DND-41 (cell line): ENCODE results near the gene ZNF329.
A peak's percentile ranks its signal among the peaks of the same experiment; 100 is the strongest.

ENCODE experiments used
- ATAC-seq: fragments of 200-7000 bp; cut with Tn5 transposase; 3 replicates; pipeline ENCODE4 v1.9.1; 2021; ENCODE audit warnings: low read depth; ENCODE audit not compliant: insufficient read depth
- DNase-seq: peaks from one replicate; pipeline ENCODE4 v3.0.0-alpha.2; 2020
- H2AFZ ChIP-seq: 2 replicates; pipeline ENCODE4 v1.6.0; 2012; ENCODE audit warnings: low read depth, low read length
- H3K27ac ChIP-seq: 2 replicates; pipeline ENCODE4 v1.5.1; 2012; ENCODE audit warnings: low read length, inconsistent platforms
- H3K27me3 ChIP-seq: fragments of 200-600 bp; sonication (generic); 2 replicates; pipeline ENCODE4 v1.6.0; 2012; ENCODE audit warnings: low read length, mild to moderate bottlenecking, inconsistent platforms; ENCODE audit not compliant: insufficient read depth, poor library complexity
- H3K36me3 ChIP-seq: 2 replicates; pipeline ENCODE4 v1.5.1; 2012; ENCODE audit warnings: low read length, inconsistent platforms; ENCODE audit not compliant: insufficient read depth
- H3K4me1 ChIP-seq: 2 replicates; pipeline ENCODE4 v1.5.1; 2012; ENCODE audit warnings: mild to moderate bottlenecking, low read length; ENCODE audit not compliant: insufficient read depth
- H3K4me2 ChIP-seq: 2 replicates; pipeline ENCODE4 v1.6.0; 2012; ENCODE audit warnings: mild to moderate bottlenecking, moderate library complexity, low read length, inconsistent platforms; ENCODE audit not compliant: insufficient read depth
- H3K4me3 ChIP-seq, 2 experiments: fragments of 200-600 bp in 1 of 2; shearing (Covaris generic) in 1 of 2; 2 replicates each; pipeline ENCODE4 v1.5.1; 2012 to 2016; ENCODE audit warnings: inconsistent platforms in 2 of 2, low read length in 2 of 2, mild to moderate bottlenecking in 2 of 2, low read depth in 1 of 2, moderate library complexity in 1 of 2
- H3K79me2 ChIP-seq: 2 replicates; pipeline ENCODE4 v1.6.0; 2012; ENCODE audit warnings: low read length, inconsistent platforms; ENCODE audit not compliant: insufficient read depth
- H3K9ac ChIP-seq: 2 replicates; pipeline ENCODE4 v1.6.0; 2012; ENCODE audit warnings: low read depth, mild to moderate bottlenecking, inconsistent platforms, low read length, moderate library complexity
- H3K9me3 ChIP-seq: 2 replicates; pipeline ENCODE4 v1.5.1; 2012; ENCODE audit warnings: low read length, moderate library complexity, mild to moderate bottlenecking, inconsistent platforms; ENCODE audit not compliant: insufficient read depth, severe bottlenecking
- H4K20me1 ChIP-seq: 2 replicates; pipeline ENCODE4 v1.6.0; 2012; ENCODE audit warnings: low read length; ENCODE audit not compliant: insufficient read depth
- EZH2 ChIP-seq: IDR thresholded peaks from 3 replicates; pipeline ENCODE4 v1.6.1; 2012; ENCODE audit warnings: borderline replicate concordance, low read depth, mild to moderate bottlenecking, moderate library complexity, low read length, inconsistent platforms; ENCODE audit not compliant: severe bottlenecking
- TF ChIP-seq, protein P1 (sequence below): IDR thresholded peaks from 2 replicates; pipeline ENCODE4 v1.5.1; 2012; ENCODE audit warnings: borderline replicate concordance, low read length, moderate library complexity, mild to moderate bottlenecking; ENCODE audit not compliant: poor library complexity, severe bottlenecking; ENCODE audit errors: extremely low read depth

ZNF329 gene

DNA sequence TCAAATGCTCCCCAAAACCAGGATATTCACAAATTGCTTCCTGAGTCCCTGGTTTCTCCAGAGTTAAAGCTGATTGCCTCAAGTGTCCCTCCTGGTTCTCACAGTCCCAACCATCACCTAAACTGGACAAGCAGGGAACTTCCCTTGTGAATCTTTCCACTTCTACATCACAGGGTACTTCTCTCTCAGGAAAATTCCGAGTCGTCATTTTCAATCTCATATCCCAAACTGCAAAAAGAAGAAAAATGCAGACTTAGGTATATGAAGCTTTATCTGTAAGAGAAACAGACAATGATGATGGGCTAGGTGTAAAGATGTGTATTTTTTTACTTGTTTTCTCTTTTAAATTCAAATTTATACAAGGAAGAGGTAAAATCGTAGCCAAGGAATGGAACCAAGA lies 21.3 kb downstream of the ZNF329 start:
- peaks cover 8% of the 10 kb centered on the region for H3K79me2 ChIP-seq
- H3K36me3 ChIP-seq = peaks cover 69% of the 10 kb centered on the region
- peaks cover 94% of the 10 kb centered on the region for H3K9me3 ChIP-seq
- H3K9ac ChIP-seq = no peak overlapping the region
- H3K27ac ChIP-seq = no peak overlapping the region
- H3K4me1 ChIP-seq = no peaks in the 10 kb centered on the region
- no peak for TF ChIP-seq EZH2
- TF ChIP-seq, protein P1, sequence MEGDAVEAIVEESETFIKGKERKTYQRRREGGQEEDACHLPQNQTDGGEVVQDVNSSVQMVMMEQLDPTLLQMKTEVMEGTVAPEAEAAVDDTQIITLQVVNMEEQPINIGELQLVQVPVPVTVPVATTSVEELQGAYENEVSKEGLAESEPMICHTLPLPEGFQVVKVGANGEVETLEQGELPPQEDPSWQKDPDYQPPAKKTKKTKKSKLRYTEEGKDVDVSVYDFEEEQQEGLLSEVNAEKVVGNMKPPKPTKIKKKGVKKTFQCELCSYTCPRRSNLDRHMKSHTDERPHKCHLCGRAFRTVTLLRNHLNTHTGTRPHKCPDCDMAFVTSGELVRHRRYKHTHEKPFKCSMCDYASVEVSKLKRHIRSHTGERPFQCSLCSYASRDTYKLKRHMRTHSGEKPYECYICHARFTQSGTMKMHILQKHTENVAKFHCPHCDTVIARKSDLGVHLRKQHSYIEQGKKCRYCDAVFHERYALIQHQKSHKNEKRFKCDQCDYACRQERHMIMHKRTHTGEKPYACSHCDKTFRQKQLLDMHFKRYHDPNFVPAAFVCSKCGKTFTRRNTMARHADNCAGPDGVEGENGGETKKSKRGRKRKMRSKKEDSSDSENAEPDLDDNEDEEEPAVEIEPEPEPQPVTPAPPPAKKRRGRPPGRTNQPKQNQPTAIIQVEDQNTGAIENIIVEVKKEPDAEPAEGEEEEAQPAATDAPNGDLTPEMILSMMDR = no peak
- H3K4me2 ChIP-seq = no peak overlapping the region
- no peak overlapping the region for H3K4me3 ChIP-seq
- DNase-seq = no peak
- H3K27me3 ChIP-seq = no peaks in the 10 kb centered on the region
- H2AFZ ChIP-seq = no peak overlapping the region
- no peaks in the 10 kb centered on the region for H4K20me1 ChIP-seq
- ATAC-seq = no peak

DNA sequence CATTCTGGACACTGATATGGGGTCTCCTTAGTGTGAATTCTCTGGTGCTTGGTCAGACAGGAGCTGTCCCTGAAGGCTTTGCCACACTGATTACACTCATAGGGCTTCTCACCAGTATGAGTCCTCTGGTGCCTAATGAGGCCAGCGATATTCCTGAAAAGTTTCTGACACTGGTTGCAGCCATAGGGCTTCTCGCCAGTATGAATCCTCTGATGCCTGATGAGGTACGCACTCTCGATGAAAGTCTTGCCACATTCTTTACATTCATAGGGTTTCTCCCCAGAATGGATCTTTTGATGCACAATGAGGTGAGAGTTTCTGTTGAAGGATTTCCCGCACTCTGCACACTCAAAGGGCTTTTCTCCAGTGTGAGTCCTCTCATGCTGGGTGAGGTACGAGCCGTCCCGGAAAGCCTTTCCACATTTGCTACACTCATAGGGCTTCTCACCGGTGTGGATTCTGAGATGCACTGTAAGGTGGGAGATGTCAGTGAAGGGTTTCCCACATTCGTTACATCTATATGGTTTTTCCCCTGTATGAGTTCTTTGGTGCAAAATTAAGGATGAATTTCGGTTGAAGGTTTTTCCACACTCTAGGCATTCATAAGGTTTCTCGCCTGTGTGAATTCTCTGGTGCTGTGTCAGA lies 22.4 kb downstream of the ZNF329 start:
- Histone ChIP-seq H3K79me2 (no peaks in the 10 kb centered on the region), H3K9ac (no peak overlapping the region), H2AFZ (no peak overlapping the region), H3K4me2 (no peak overlapping the region), H3K9me3 (peaks cover 92% of the 10 kb centered on the region), H3K4me3 (no peak overlapping the region), H4K20me1 (no peaks in the 10 kb centered on the region), H3K27me3 (no peaks in the 10 kb centered on the region), H3K36me3 (peaks cover 57% of the 10 kb centered on the region), H3K4me1 (no peaks in the 10 kb centered on the region), H3K27ac (no peak overlapping the region)
- no peak for ATAC-seq
- no peak for DNase-seq
- no peak for TF ChIP-seq EZH2

DNA sequence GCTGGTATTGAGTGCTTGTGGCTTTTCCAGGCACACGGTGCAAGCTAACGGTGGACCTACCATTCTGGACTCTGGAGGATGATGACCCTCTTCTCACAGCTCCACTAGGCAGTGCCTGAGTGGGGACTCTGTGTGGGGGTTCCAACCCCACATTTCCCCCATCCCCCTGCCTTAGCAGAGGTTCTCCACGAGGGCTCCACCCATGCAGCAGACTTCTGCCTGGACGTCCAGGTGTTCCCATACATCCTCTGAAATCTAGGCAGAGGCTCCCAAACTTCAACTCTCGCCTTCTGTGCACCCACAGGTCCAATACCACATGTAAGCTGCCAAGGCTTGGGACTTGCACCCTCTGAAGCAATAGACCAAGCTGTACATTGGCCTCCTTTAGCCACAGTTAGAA lies 27.2 kb downstream of the ZNF329 start:
- no peak overlapping the region for H3K4me3 ChIP-seq
- peaks cover 84% of the 10 kb centered on the region for H3K9me3 ChIP-seq
- H3K36me3 ChIP-seq = peaks cover 12% of the 10 kb centered on the region
- no peaks in the 10 kb centered on the region for H3K79me2 ChIP-seq
- H4K20me1 ChIP-seq = no peaks in the 10 kb centered on the region
- H3K27me3 ChIP-seq = no peaks in the 10 kb centered on the region
- TF ChIP-seq, protein P1 = no peak
- TF ChIP-seq EZH2 = no peak
- ATAC-seq = no peak
- H3K4me2 ChIP-seq = no peak overlapping the region
- no peak overlapping the region for H2AFZ ChIP-seq
- no peak overlapping the region for H3K9ac ChIP-seq
- no peak overlapping the region for H3K27ac ChIP-seq
- H3K4me1 ChIP-seq = no peaks in the 10 kb centered on the region
- peak; percentile 43 for DNase-seq

DNA sequence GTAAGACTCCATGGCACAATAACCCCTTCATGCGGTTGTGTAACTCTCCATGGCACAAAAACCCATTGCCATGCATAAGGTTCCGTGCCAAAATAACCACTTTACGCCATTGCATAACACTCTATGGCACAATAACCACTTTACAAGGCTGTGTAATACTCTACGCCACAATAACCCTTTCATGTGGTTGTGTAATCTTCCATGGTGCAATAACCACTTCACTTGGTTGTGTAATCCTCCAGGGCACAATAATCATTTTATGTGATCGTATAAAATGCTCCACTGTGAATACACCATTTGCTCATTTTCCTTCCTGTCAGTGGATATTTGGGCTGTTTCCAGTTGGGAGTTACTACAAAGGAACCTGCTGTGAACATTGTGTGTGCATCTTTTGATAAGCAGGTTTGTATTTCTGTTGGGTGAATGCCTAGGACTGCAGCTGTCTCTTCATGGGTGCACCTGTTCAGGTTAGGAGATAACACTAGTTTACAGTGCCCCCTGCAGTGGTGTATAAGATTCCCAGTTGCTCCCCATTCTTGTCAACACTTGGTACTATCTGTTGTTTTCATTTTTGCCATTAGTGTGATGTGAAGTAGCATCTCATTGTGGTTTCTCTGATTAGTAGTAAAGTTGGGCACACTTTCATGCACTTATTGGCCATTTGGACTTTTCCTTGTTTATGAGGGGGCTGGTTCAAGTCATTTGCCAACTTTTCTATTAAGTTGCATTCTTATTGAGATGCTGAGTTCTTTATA lies 31.4 kb downstream of the ZNF329 start:
- no peaks in the 10 kb centered on the region for H3K4me1 ChIP-seq
- no peaks in the 10 kb centered on the region for H3K36me3 ChIP-seq
- no peak overlapping the region for H3K27ac ChIP-seq
- no peak overlapping the region for H3K9ac ChIP-seq
- no peak overlapping the region for H3K4me3 ChIP-seq
- H2AFZ ChIP-seq = no peak overlapping the region
- H3K79me2 ChIP-seq = no peaks in the 10 kb centered on the region
- no peaks in the 10 kb centered on the region for H3K27me3 ChIP-seq
- no peaks in the 10 kb centered on the region for H4K20me1 ChIP-seq
- H3K9me3 ChIP-seq = peaks cover 64% of the 10 kb centered on the region
- DNase-seq = no peak
- no peak for TF ChIP-seq EZH2
- TF ChIP-seq, protein P1 = no peak
- H3K4me2 ChIP-seq = no peak overlapping the region
- ATAC-seq = no peak
